NCI-H2171 treated with DMSO at 0.1 percent for 48 hours (cell line): ENCODE results near the gene ARL6IP5.

Experiments used
- DNase-seq: peaks from one replicate; lab custom pipeline; 2025; lab: John Stamatoyannopoulos, UW

ARL6IP5 gene

DNA sequence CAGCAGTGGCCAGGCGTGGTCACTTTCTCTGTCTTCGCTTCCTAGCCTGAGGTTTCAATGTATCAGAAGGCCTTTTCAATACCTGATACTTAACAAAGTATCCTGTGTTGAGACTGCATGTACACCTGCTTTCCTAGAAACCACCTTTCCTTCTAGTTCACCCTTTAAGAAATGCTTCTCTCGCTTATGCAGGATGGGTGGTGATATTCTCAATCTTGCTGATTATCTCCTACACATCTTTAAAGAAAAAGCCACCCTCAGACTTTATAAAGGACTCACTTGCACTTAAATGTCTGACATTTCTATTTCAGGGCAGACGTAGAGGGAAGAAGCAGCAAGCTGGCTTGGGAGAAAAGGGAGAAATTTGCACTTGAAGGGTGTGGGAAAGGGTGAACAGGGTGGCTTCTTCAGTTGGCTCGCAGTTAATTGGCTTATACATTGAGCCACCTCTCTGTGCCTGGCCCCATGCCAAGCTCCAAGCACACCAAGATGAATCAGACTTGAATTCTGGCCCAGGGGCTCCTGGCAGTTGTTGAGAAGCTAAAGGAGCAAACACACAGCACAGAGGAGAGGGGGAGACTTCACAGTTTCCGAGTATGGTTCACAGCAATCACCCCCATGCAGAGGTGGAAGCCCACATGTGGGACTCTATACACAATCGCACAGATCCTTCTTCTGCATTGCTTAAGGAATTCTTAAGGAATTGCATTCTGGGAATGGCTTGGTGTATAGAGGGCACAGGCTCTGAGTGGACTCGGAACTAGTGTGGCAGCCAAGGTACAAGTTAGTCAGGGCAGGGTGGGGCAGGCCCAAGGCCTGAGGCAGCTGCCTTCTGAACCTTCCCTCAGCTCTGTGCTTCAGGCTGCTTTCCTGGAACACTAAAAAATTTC is 1.3 kb downstream of the ARL6IP5 start:
- peak; percentile 58 for DNase-seq

DNA sequence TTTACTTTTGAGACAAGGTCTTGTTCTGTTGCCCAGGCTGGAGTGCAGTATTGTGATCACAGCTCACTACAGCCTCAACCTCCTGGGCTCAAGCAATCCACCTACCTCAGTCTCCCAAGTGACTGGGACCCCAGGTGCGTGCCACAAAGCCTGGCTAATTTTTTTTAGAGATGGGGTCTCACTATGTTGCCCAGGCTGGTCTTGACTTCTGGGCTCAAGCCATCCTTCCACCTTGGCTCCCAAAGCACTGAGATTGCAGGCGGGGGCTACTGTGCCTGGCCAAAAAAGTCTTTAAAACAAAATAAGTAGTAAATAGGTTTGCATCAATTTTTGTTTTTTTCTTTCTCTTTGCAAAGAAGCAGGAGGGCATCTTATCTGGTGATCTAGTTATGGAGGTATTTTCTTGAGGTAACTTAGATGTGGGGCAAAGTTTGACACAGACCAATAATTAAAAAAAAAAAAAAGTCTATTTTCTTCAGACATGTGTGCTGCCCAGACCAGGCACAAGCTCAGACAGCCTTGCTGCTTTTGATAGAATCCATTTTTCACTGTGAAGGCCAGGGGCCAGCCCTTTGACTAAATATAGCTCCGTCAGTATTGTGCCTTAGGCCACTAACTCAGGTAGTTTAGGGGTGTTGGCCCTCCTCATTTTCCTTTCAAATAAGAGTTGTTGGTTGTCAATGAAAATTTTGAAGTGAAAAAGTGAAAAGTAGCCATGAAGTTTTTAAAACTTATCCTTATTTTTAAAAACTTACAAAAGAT is 2.5 kb downstream of the ARL6IP5 start:
- DNase-seq, result no peak

DNA sequence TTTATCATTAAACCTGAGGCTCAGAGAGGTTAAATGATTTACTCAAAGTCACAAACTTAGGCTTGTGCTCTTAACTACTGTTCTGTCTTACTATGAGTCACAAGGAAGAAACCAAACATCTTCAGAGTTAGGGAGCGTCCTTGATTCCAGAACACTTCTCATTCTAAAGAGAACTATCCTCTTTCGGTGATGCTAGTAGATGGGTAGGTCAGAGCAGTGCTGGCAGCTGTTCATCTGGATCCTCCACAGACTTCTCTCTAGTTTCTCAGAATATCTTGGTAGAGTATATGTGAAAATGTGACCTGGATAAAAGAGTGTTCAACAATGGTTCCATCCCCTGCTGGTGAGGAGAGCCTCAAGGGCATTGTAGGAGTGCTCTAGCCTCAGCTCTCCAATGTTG is 3.3 kb downstream of the ARL6IP5 start:
- no peak for DNase-seq

DNA sequence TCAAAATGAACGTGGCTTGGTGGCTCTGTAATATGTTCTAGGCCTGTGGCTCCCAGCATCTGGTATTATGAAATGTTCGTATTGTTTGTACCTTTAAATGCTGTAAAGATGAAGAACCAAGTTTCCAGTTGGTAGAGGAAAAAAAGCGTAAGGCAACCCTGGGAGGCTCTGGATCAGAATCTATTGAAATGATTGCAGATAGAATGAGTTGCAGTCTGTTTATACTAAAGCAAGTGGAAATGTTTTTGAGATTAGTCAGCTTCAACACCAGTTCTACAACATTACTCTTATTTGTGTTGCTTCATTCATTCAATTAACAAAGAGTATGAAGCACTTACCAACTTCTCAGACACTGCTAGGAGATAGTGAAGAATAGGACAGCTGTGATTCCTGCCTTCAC is 5.3 kb downstream of the ARL6IP5 start:
- DNase-seq, result no peak

DNA sequence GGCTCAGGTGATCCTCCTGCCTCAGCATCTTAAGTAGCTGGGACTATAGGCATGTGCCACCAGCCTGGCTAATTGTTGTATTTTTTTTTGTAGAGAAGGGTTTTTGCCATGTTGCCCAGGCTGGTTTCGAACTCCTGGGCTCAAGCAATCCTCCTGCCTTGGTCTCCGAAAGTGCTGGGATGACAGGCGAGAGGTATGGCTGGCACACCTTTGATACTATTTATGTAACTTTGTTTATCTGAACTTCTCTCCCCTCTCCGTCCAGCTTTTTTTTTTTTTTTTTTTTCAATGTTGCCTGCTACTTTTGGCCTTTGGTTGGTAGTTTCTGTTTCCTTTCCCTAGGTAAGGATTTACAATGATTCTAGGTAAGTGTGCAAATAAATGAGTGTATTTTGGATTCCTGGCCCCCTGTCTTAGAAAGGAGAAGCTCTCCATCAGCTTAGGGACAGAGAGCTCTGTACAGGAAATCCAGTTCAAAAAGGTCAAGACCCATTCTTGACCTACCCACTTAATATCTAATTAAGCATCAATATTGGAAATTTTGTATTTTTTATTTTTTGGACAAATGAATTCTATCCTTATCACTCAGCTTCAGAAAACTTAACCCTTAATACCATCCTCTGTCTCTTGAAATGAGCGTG is 6.8 kb downstream of the ARL6IP5 start:
- DNase-seq, result no peak

DNA sequence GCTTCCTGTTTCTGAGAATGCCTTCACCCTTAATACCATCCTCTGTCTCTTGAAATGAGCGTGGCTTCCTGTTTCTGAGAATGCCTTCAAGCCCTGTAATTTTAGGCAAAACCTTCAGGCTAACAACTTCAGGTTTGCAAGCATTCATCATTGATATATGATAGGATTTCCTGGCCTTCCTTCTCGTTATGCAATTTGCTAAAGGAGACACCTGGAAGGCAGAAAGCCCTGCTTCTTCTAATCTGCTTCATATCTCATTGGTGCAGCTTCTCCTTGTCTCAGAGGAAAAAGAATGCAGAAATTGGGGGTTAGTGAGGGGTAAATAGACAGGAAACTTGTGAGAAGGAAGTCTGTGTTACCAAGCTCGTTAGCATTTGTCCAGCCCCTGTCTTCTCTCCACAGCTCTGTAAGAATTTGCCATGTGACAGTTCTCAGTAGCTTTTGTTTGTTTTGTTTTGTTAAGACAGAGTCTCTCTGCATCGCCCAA is 7.3 kb downstream of the ARL6IP5 start:
- DNase-seq, result no peak

DNA sequence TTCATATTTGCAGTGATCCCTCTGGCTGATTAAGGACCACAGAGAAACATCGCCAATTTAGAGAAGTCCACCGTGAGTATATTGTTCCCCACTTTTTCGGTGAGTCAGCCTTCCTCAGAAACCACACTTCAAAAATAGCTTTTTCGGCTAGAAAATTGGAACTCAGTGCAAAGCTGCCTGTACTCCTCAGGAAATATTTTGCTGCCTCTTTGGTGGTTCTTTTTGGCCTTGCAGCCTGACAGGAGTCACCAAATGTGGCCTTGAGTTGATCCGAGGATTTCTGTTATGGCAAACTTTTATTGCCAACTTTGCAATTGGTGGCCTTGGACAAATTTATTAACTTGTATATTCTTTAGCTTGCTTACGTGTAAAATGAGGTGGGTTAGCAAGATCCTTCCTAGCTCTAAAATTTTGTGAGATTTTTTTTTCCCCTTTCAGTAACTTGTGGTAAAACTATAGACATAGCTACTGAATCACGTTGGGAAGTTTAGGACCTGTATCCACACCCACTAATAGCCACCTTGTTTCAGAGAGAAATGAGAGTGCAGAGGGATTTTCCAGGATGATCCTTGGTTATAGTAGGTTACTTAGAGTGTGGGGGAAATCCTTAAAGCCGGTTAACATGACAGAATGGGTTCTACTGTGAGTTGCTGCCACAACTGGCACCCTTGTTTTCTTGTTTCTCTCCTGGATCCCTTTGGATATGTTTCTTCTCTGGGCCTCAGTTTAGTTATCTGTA is 9.9 kb downstream of the ARL6IP5 start:
- DNase-seq, result no peak

DNA sequence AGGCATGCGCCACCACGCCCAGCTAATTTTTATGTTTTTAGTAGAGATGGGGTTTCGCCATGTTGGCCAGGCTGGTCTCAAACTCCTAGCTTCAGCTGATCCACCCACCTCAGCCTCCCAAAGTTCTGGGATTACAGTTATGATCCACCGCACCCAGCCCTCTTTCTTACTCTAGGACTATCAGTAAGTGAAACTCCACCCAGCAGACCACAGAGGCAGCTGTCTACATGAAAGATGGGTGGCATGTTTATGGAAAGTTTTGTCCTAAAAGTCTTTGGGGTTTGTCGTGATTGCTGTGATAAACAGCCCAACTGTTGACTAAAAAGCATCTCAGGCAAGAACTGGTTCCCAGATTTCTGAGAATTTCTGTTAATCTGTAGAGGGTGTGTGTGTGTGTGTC is 10.9 kb downstream of the ARL6IP5 start:
- DNase-seq, result no peak

DNA sequence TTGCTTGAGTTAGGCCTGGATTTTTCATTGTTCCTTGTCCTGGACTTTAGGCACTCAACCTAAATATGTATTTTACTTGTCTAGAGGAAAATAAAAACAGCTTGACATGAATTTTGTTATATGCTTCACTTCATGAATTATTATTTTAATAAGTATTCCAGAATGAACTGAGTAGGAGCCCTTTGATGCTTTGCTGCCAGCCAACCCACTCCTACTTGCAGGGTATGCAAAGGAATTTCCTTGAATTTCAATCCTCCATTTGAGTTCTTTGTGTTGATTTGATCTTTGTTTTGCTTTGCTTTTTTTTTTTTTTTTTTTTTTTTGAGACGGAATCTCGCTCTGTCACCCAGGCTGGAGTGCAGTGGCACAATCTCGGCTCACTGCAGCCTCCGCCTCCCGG is 11.6 kb downstream of the ARL6IP5 start:
- DNase-seq, result no peak

DNA sequence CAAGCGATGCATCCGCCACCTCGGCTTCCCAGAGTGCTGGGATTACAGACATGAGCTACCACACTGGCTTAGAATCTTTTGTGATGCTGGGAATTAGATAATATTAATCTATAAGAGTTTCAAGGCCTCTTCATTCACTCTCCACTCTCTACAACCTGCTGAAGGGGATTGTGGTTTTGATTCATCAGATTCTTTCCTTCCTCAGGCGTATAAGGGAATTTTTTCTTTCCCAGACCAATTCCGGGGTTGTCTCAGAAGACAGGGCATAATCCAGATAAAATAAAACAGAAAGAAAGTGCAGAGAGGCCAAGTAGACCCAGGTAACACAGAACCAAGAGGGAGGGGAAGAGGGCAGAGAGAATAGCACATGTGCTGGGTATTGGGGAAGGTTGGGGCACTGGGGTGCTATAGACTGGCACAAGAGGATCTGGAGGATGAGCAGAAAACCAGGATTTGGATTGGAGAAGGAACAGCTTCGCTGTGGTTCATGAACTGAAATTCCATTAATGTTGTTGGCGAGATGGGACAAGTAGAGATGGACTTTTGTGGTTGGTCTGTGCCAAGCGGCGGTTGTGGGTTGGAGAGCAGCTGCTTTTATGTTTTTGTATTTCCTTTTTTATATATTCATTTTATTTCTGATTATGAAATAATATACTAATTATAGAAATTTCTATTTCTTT is 12.8 kb downstream of the ARL6IP5 start:
- no peak for DNase-seq

DNA sequence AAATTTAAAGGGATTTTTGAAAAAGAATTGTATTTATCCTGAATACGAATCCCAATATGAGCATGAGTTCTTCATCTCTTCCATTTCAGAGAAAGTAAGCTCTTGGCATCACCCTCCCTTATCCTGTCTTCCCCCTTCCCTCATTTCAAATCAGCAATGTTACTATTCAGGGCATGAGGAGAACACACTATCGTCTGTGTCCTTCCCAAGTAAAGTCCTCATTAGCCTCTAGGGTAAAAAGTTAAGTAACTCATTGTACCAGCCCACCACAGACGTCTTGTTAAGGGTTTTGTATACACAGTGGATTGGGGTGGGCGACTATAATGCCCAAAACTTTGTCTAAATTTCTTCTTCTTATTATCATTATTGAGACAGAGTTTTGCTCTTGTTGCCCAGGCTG is 14.8 kb downstream of the ARL6IP5 start:
- DNase-seq, result no peak

DNA sequence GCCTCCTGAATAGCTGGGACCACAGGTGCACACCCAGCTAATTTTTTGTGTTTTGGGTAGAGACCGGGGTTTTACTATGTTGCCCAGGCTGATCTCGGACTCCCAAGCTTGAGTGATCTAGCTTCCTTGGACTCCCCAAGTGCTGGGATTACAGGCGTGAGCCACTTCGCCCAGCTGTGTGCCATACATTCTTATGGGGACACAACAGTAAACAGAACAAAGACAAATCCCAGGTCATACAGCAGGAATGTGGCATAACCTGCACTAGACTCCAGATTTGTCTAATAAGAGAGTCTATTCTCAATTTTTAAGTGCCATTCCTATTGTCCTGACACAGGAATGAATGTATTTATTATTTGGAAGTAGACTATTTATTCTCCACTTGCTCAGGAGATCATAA is 17.6 kb downstream of the ARL6IP5 start:
- DNase-seq, result no peak

DNA sequence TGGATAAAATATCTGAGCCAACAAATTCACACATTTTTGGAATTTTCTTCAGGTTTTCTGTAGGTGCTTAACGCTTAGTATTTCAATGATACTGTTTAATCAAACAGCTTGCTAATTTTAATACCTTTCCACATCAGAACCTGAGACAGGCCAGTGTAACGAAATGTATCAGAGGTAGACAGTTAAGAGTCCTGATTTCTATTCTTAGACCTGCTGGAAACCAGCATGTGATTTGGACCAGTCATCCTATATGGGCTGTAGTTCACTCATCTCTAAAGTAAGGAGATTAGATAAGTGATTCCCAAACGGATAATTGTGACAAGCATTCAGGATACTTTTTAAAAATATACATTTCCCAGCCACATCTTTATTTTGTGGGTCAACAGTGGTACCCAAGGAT is 18.4 kb downstream of the ARL6IP5 start:
- no peak for DNase-seq

DNA sequence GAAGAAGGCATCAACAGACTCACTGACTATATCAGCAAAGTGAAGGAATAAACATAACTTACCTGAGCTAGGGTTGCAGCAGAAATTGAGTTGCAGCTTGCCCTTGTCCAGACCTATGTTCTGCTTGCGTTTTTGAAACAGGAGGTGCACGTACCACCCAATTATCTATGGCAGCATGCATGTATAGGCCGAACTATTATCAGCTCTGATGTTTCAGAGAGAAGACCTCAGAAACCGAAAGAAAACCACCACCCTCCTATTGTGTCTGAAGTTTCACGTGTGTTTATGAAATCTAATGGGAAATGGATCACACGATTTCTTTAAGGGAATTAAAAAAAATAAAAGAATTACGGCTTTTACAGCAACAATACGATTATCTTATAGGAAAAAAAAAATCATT is 19.8 kb downstream of the ARL6IP5 start:
- DNase-seq, result no peak

DNA sequence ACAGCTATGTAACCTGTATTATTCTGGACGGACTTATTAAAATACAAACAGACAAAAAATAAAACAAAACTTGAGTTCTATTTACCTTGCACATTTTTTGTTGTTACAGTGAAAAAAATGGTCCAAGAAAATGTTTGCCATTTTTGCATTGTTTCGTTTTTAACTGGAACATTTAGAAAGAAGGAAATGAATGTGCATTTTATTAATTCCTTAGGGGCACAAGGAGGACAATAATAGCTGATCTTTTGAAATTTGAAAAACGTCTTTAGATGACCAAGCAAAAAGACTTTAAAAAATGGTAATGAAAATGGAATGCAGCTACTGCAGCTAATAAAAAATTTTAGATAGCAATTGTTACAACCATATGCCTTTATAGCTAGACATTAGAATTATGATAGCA is 20.6 kb downstream of the ARL6IP5 start:
- no peak for DNase-seq

DNA sequence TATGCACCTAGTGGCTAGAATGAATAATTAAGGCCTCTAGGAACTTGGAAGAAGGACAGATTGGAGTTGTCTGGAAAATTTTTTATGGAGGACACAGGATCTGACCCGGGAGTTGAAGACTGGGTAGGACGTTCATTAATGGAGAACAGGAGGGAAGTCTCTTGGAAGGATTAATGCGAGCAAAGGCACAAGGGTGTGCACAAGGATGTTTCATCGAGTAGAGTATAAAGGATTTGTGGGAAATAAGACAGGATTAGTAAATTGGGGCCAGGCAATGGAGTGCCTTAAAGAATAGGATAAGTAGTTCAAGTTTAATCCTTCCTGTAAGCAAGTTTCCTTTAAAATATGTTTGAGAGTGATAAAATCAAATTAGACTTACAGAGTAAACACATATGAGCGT is 23.1 kb downstream of the ARL6IP5 start:
- DNase-seq, result no peak

DNA sequence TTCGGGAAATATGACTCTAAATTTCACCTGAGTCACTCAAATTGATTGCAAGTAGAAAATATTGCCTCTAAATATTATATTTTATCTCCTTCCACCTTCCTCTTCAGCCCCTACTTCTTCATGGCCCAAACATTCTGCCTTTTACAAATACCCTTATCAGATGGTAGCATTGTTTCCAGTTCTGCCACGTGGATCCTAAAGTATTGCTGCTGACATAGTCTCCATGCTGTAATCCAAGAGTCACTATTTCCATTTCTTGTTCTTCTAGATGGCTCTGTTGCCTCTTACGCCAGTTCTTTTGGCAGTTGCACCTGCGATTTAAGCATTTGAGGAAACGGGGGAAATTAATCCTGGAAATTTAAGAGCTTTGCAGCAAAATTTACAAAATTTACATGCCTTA is 24.1 kb downstream of the ARL6IP5 start:
- DNase-seq, result no peak

DNA sequence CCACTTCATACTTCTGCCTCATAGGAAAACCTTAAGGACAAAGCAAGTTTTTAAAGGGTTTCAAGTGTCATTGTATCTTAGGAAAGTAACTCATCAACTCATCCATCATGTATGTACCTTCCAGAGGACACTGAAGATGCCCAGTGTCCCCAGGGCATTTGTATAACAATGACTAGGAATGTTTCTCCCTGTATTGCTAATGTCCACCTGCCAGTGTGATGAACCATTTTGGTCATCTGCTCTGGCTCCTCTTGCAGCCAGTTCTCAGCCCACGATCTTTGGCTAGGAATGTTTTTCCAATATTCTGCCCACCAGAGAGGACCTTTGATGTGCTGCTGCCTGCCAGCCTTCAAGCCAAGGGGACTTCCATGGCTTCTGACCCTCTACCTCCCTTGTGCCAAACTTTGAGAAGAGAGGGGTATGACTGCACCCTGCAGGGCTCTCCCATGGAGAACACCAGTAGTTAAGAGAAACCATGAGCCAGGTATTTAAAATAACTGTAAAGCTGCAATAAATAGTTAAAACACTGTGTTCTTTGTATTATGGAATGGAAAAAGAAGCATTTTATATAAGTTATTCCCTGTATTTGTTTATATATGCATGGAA is 26.3 kb downstream of the ARL6IP5 start:
- DNase-seq, result no peak

DNA sequence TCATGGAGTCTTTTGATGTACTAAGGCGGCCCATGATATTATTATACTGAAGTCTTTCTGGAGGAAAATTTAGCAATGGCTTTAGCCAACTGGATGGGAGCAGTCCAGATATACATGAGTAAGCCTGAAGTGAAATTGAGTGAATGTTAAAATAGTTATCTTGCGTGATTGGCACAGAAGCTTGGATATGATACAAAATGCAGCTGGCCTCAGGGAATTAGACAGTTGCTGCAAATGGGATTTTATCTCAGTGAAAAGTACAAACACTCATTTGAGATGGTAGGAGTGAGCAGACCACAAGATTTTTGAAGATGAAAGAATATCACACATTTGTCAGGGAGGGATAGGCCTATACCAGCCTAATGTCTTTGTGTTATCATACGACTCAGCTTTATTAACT is 28.8 kb downstream of the ARL6IP5 start:
- DNase-seq, result no peak

DNA sequence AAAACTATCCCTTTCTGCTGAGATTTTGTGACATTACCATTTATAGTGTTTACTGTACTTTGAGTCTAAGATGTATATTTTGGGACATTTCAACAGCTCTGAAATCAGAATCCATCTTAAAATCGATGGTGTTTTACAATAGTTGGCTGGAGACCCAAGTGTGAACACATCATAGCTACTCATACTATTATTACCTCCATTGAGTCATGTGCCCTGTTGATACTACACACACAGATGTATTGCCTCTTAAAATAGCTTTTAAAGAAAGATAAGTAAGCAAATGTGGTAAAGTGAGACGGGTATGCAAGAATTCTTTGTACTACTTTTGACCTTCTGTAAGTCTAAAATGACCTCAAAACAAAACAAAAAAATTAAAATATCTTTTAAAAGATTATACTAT is 31.0 kb downstream of the ARL6IP5 start:
- no peak for DNase-seq

DNA sequence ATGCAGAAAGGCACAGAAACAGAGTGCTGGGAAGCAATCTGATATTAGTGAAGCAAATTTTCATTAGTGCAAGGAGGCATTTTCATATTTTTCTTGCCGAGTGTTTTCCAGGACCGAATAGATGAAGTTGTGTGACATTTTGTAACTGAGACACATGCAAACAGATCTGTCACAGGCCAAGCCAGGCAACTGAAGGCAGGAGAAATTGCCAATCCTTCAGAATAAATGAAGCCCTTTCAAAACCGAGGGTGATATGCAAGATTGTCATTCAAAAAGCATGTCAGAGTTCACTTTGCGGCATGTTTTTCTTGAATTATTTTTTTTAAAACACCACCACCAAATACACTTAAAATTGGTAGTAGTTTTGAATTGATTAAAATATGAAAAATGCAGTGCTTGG is 31.4 kb downstream of the ARL6IP5 start:
- no peak for DNase-seq
